Effector memory CD4-positive, alpha-beta T cell (primary cell): Measurements from ENCODE around the gene BAIAP2L1.

Experiments used
- DNase-seq, 3 donors: peaks; one replicate each; pipeline ENCODE4 v3.0.0-alpha.2; 2020
- H3K27ac ChIP-seq: 2 replicates; pipeline ENCODE4 v1.7.0; 2013; ENCODE audit warnings: mild to moderate bottlenecking, low read length, moderate library complexity; ENCODE audit not compliant: insufficient read depth, poor library complexity, severe bottlenecking
- H3K27me3 ChIP-seq: replicated peaks from 2 replicates; pipeline ENCODE4 v1.7.0; 2013; ENCODE audit warnings: mild to moderate bottlenecking, low read length; ENCODE audit not compliant: insufficient read depth, control insufficient read depth, poor library complexity, severe bottlenecking
- H3K36me3 ChIP-seq: 2 replicates; pipeline ENCODE4 v1.7.0; 2013; ENCODE audit warnings: mild to moderate bottlenecking, low read length, moderate library complexity; ENCODE audit not compliant: control insufficient read depth, insufficient read depth
- H3K4me1 ChIP-seq: 2 replicates; pipeline ENCODE4 v1.7.0; 2013; ENCODE audit warnings: low read length, mild to moderate bottlenecking; ENCODE audit not compliant: control insufficient read depth, insufficient read depth, poor library complexity, severe bottlenecking
- H3K4me3 ChIP-seq: 2 replicates; pipeline ENCODE4 v1.7.0; 2013; ENCODE audit warnings: low read length, low read depth, mild to moderate bottlenecking; ENCODE audit not compliant: insufficient read depth, poor library complexity, severe bottlenecking
- H3K9me3 ChIP-seq: 2 replicates; pipeline ENCODE4 v1.7.0; 2013; ENCODE audit warnings: mild to moderate bottlenecking, low read length, moderate library complexity; ENCODE audit not compliant: control insufficient read depth

The BAIAP2L1 gene

DNA sequence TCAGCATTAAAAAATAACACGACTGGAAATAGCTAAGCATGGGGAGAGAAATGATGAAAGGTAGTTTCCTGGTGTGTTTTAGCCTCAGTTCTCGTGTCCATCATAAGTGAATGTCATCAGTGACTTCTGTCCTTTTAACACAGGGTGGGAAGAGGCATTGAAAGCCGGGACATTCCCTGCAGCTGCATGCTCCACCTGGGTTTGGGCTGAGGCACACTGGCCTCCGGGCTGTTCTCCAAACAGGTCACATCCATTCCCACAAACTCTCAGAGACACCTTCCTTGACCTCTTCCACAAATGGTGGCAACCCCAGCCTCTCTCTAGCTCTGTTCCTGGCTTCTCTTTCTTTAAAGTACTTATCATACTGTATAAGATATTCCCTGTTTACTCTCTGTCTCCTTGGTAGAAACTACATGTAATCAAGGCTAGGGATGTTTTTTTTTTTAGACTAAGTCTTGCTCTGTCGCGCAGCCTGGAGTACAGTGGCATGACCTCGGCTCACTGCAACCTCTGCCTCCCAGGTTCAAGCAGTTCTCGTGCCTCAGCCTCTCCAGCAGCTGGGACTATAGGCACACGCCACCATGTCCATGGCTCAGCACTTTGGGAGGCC is 22.6 kb downstream of the BAIAP2L1 start:
- H3K27ac ChIP-seq, result no peak overlapping the region
- H3K4me3 ChIP-seq, result no peak overlapping the region
- H3K36me3 ChIP-seq, result no peaks in the 10 kb centered on the region
- no peaks in the 10 kb centered on the region for H3K4me1 ChIP-seq
- no peaks in the 10 kb centered on the region for H3K9me3 ChIP-seq
- no peaks in the 10 kb centered on the region for H3K27me3 ChIP-seq
- DNase-seq, result no peak

DNA sequence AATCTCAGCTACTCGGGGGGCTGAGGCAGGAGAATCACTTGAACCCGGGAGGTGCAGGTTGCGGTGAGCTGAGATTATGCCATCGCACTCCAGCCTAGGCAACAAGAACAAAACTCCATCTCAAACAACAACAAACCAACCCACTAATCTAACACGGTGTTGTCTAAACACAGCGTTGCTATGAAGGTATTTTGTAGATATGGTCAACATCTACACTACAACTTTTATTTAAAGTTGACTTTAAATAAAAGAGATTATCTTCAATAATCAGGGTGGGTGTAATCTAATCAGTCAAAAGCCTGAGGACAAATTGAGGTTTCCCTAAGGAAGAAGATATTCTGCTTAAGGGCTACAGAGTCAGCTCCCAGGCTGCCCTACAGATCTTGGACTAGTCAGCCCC is 24.2 kb downstream of the BAIAP2L1 start:
- DNase-seq, result no peak
- H3K27ac ChIP-seq, result no peak overlapping the region
- H3K4me1 ChIP-seq, result no peaks in the 10 kb centered on the region

GRCh38 chr7:98375664-98376063 is 25.2 kb downstream of the BAIAP2L1 start:
- Histone ChIP-seq H3K9me3 (no peaks in the 10 kb centered on the region), H3K4me3 (no peak overlapping the region), H3K27ac (no peak overlapping the region), H3K27me3 (no peaks in the 10 kb centered on the region), H3K36me3 (no peaks in the 10 kb centered on the region), H3K4me1 (no peaks in the 10 kb centered on the region)
- no peak for DNase-seq

More for the DNA sequence above, 24.2 kb downstream of the BAIAP2L1 start:
- H3K9me3 ChIP-seq, result no peaks in the 10 kb centered on the region
- H3K36me3 ChIP-seq, result no peaks in the 10 kb centered on the region
- H3K27me3 ChIP-seq, result no peaks in the 10 kb centered on the region
- H3K4me3 ChIP-seq, result no peak overlapping the region

GRCh38 chr7:98374285-98374680 is 26.6 kb downstream of the BAIAP2L1 start:
- no peaks in the 10 kb centered on the region for H3K4me1 ChIP-seq
- no peak for DNase-seq
- H3K27ac ChIP-seq, result no peak overlapping the region
- no peaks in the 10 kb centered on the region for H3K36me3 ChIP-seq
- H3K4me3 ChIP-seq, result no peak overlapping the region
- no peaks in the 10 kb centered on the region for H3K9me3 ChIP-seq
- no peaks in the 10 kb centered on the region for H3K27me3 ChIP-seq

DNA sequence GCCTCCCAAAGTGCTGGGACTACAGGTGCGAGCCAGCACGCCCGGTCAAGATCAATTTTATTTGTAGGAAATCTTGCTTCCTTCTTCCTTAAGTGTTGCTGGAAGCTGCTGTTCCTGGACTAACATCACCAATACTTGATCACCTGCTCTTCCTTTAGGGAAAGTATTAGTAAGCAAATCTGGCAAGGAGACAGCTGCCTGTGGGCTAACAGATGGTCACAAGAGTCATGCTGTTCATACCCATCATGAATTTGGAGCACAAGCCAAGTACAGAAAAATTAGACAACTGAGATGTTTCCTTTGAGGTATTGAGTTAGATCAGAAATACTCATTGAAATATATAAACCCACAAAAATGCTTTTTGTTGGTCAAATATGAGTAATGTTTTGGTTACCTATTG is 27.9 kb downstream of the BAIAP2L1 start:
- Histone ChIP-seq H3K4me1 (no peaks in the 10 kb centered on the region), H3K4me3 (no peak overlapping the region), H3K9me3 (no peaks in the 10 kb centered on the region), H3K27me3 (no peaks in the 10 kb centered on the region), H3K36me3 (no peaks in the 10 kb centered on the region), H3K27ac (no peak overlapping the region)
- no peak for DNase-seq

DNA sequence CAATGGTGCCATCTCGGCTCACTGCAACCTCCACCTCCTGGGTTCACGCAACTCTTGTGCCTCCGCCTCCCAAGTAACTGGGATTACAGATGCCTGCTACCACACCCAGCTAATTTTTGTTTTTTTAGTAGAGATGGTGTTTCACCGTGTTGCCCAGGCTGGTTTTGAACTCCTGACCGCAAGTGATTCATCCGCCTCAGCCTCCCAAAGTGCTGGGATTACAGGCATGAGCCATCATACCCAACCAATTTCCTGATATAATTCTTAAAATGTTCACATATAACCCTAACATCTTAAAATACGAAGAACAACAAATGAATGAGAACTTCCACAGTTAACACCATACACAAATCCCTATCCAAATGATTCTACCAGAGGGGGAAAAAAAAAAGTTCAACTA is 31.2 kb downstream of the BAIAP2L1 start:
- Histone ChIP-seq H3K27me3 (no peaks in the 10 kb centered on the region), H3K4me1 (no peaks in the 10 kb centered on the region)

DNA sequence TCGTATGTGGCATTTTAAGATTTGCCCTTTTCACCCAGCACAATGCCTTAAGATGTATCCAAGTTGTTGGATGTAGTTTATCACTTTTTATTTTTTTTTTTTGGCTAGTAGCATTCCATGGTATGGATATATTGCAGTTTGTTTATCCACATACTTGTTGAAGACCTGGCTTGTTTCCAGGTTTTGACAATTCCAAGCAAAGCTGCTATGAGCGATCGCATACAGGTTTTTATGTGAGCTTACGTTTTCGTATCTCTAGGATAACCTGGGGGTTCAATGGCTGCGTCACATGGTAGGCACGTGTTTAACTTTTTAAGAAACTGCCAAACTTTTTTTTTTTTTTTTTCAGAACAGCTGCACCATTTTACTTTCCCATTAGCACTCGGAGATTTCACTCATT is 32.2 kb downstream of the BAIAP2L1 start:
- no peaks in the 10 kb centered on the region for H3K9me3 ChIP-seq
- no peaks in the 10 kb centered on the region for H3K36me3 ChIP-seq
- no peaks in the 10 kb centered on the region for H3K4me1 ChIP-seq
- no peak for DNase-seq
- H3K27ac ChIP-seq, result no peak overlapping the region
- no peaks in the 10 kb centered on the region for H3K27me3 ChIP-seq
- no peak overlapping the region for H3K4me3 ChIP-seq

More for the DNA sequence above, 31.2 kb downstream of the BAIAP2L1 start:
- H3K4me3 ChIP-seq, result no peak overlapping the region
- H3K36me3 ChIP-seq, result no peaks in the 10 kb centered on the region
- H3K27ac ChIP-seq, result no peak overlapping the region
- DNase-seq, result no peak
- no peaks in the 10 kb centered on the region for H3K9me3 ChIP-seq

GRCh38 chr7:98366562-98366938 is 34.3 kb downstream of the BAIAP2L1 start:
- no peaks in the 10 kb centered on the region for H3K27me3 ChIP-seq
- no peak for DNase-seq
- no peak overlapping the region for H3K4me3 ChIP-seq
- H3K27ac ChIP-seq, result no peak overlapping the region
- H3K4me1 ChIP-seq, result no peaks in the 10 kb centered on the region
- H3K36me3 ChIP-seq, result no peaks in the 10 kb centered on the region
- no peaks in the 10 kb centered on the region for H3K9me3 ChIP-seq

GRCh38 chr7:98365863-98366561 is 34.9 kb downstream of the BAIAP2L1 start:
- Histone ChIP-seq H3K9me3 (no peaks in the 10 kb centered on the region), H3K27me3 (no peaks in the 10 kb centered on the region), H3K4me3 (no peak overlapping the region), H3K4me1 (no peaks in the 10 kb centered on the region), H3K27ac (no peak overlapping the region), H3K36me3 (no peaks in the 10 kb centered on the region)
- DNase-seq, result no peak

- Histone ChIP-seq H3K27ac (no peak overlapping the region), H3K4me3 (no peak overlapping the region), H3K36me3 (no peaks in the 10 kb centered on the region), H3K27me3 (no peaks in the 10 kb centered on the region), H3K9me3 (no peaks in the 10 kb centered on the region), H3K4me1 (no peaks in the 10 kb centered on the region)
- no peak for DNase-seq
Measured at GRCh38 chr7:98364220-98364619, 36.7 kb downstream of the BAIAP2L1 start.
